ENCODE data around the gene C11orf16.
"Not testable (repeated sequence)": the region's sequence is repeated elsewhere in the genome, so short reads cannot be mapped to it uniquely, and the experiment has no call there.

C11orf16 gene

GRCh38 chr11:8932564-8933180 lies at the start of gene C11orf16:
Gene C11orf16 (minus strand): TSS chr11:8932947. CDS start chr11:8932308, 639 bp downstream.
- DNase-seq = no peak

- DNase-seq = no peak
Observed at GRCh38 chr11:8980485-8980884, 47.7 kb upstream of the C11orf16 start.

GRCh38 chr11:8979365-8979764 lies 46.6 kb upstream of the C11orf16 start:
- DNase-seq = not testable (repeated sequence)

- DNase-seq = no peak
Observed at GRCh38 chr11:8973121-8973520, 40.4 kb upstream of the C11orf16 start.

- no peak for DNase-seq
Observed at GRCh38 chr11:8971924-8972316, 39.2 kb upstream of the C11orf16 start.

GRCh38 chr11:8971196-8971923 lies 38.6 kb upstream of the C11orf16 start:
- DNase-seq = no peak

GRCh38 chr11:8967184-8967583 lies 34.4 kb upstream of the C11orf16 start:
- no peak for DNase-seq

- peak; percentile 34 to 67 (median 58) for DNase-seq
Observed at GRCh38 chr11:8964324-8965320, 31.9 kb upstream of the C11orf16 start, which contains the start of gene TMEM9B. Gene TMEM9B (minus strand): TSS chr11:8964442. CDS start chr11:8964313, 129 bp downstream.

GRCh38 chr11:8963569-8964323 lies 31.0 kb upstream of the C11orf16 start:
- peak; percentile 34 to 67 (median 58) for DNase-seq

GRCh38 chr11:8962841-8963240 lies 30.1 kb upstream of the C11orf16 start:
- DNase-seq = no peak

GRCh38 chr11:8961401-8961800 lies 28.7 kb upstream of the C11orf16 start:
- no peak for DNase-seq

GRCh38 chr11:8959546-8960166 lies 26.9 kb upstream of the C11orf16 start:
- no peak for DNase-seq

- DNase-seq = no peak
Observed at GRCh38 chr11:8956860-8957259, 24.1 kb upstream of the C11orf16 start.

- DNase-seq = no peak
Observed at GRCh38 chr11:8948886-8949285, 16.1 kb upstream of the C11orf16 start.

- no peak for DNase-seq
Observed at GRCh38 chr11:8947230-8947943, 14.6 kb upstream of the C11orf16 start.

GRCh38 chr11:8942518-8943066 lies 9.8 kb upstream of the C11orf16 start, which contains the start of gene ASCL3:
Gene ASCL3 (minus strand): TSS chr11:8943016. CDS start chr11:8938161, 4,855 bp downstream.
- no peak for DNase-seq

- DNase-seq = no peak
Observed at GRCh38 chr11:8941341-8942103, 8.8 kb upstream of the C11orf16 start.

- no peak for DNase-seq
Observed at GRCh38 chr11:8937659-8938058, 4.9 kb upstream of the C11orf16 start.

- DNase-seq = no peak
Observed at GRCh38 chr11:8937159-8937558, 4.4 kb upstream of the C11orf16 start.

- not testable (repeated sequence) for DNase-seq
Observed at GRCh38 chr11:8935789-8936188, 3.0 kb upstream of the C11orf16 start.

Data from activated naive CD4-positive, alpha-beta T cell (primary cell).